ENCODE data around the gene UGDH. TPM values are rescaled to one million over a fixed set of nuclear protein-coding genes. Genes with fewer than 3 reads are reported as not detected.

UGDH gene
- total and polyA plus RNA-seq, 2 of the 8 experiments (the other 6 are each of a cell fraction or from before 2014, with no cell fraction given): 32.0 to 128 TPM

DNA sequence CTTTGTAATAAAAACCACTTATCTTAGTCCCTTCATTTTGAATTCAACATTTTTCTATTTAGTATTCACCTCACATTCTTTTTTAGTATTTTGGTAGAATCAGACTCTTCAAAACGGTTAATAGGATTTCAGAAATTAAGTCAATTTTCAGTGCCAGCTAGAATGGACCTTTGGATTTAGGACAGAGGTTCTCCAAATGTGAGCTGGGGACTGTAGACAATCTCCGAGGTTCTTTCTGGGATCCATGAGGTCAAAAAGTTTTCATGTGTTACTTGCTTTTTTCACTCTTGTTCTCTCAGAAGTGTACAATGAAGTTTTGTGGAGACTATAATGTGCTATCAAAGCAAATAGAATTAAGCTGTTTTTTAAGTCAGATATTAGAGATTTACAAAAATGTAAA lies 2.3 kb upstream of the UGDH start:
- H3K9me3 ChIP-seq (ENCODE audit: insufficient read depth in 2 of 2, low read depth in 1 of 2, low read length in 1 of 2): peaks cover 25 to 33% of the 10 kb centered on the region in 2 experiments
- no peaks in the 10 kb centered on the region for H3K79me1 ChIP-seq (ENCODE audit: low read depth, low read length)
- H3K9ac ChIP-seq (replicated peaks in 1 of 4; ENCODE audit: extremely low read depth in 1 of 4, low read depth in 3 of 4, low read length in 3 of 4): no peak overlapping the region
- no peak overlapping the region for H3K23ac ChIP-seq (ENCODE audit: insufficient read length)
- no peak for TF ChIP-seq CHD1 (IDR thresholded peaks at IDR 0.05; ENCODE audit: low read depth, low read length)
- TF ChIP-seq EGR1 (IDR thresholded peaks at IDR 0.05; ENCODE audit: borderline replicate concordance, low read depth, low read length): no peak
- TF ChIP-seq SIRT6 (IDR thresholded peaks at IDR 0.05; ENCODE audit: low read length): no peak
- TF ChIP-seq GABPA (IDR thresholded peaks at IDR 0.05; ENCODE audit: borderline replicate concordance, insufficient read depth, low read length): no peak
- no peak for TF ChIP-seq FOSL1 (IDR thresholded peaks at IDR 0.05; ENCODE audit: insufficient read depth, low read depth, low read length)
- no peak for TF ChIP-seq JUN (IDR thresholded peaks at IDR 0.05; ENCODE audit: low read depth, low read length)
- no peak for TF ChIP-seq KDM5A (IDR thresholded peaks at IDR 0.05; ENCODE audit: low read length)
- no peak for TF ChIP-seq POLR2A (IDR thresholded peaks at IDR 0.05; ENCODE audit: control extremely low read depth in 1 of 2, low read depth in 2 of 2, low read length in 2 of 2)
- no peak for TF ChIP-seq RAD21 (IDR thresholded peaks at IDR 0.05 in 1 of 2, conservative IDR thresholded peaks at IDR 0.05 in 1 of 2; ENCODE audit: low read depth in 2 of 2, low read length in 2 of 2)
- TF ChIP-seq RFX5 (IDR thresholded peaks at IDR 0.05; ENCODE audit: borderline replicate concordance, low read depth, low read length): no peak
- peaks cover 0 to 4% (median 0%) of the 10 kb centered on the region in 4 experiments; a peak in 2 of 7 replicates for H3K4me1 ChIP-seq (replicated peaks in 1 of 4; ENCODE audit: control insufficient read depth in 3 of 4, insufficient read depth in 4 of 4, low read length in 3 of 4)
- H3K56ac ChIP-seq (replicated peaks; ENCODE audit: insufficient read length, low read depth, low read length): no peak overlapping the region
- H3K27ac ChIP-seq (ENCODE audit: low read depth, low read length): no peak overlapping the region
- H3K79me2 ChIP-seq (ENCODE audit: control insufficient read depth in 1 of 2, insufficient read depth in 2 of 2, low read length in 2 of 2): peaks cover 9 to 43% of the 10 kb centered on the region in 2 experiments
- no peak overlapping the region for H2BK15ac ChIP-seq (ENCODE audit: low read length)
- H3K27me3 ChIP-seq (replicated peaks in 1 of 4; ENCODE audit: control insufficient read depth in 3 of 4, extremely low read depth in 1 of 4, insufficient read depth in 3 of 4, low read length in 3 of 4): no peaks in the 10 kb centered on the region
- no peak overlapping the region for H4K5ac ChIP-seq (ENCODE audit: insufficient read length, low read depth, low read length)
- H2BK20ac ChIP-seq (ENCODE audit: low read length): no peak overlapping the region
- no peak overlapping the region for H3K4me2 ChIP-seq (ENCODE audit: insufficient read depth in 1 of 2, low read depth in 2 of 2, low read length in 2 of 2)
- H4K20me1 ChIP-seq (replicated peaks in 1 of 2; ENCODE audit: control insufficient read depth in 1 of 2, insufficient read depth in 2 of 2, low read length in 2 of 2): no peaks in the 10 kb centered on the region
- no peak overlapping the region for H2BK5ac ChIP-seq (ENCODE audit: low read depth, low read length)
- no peak overlapping the region for H2AFZ ChIP-seq (ENCODE audit: low read length)
- H4K91ac ChIP-seq (replicated peaks; ENCODE audit: insufficient read length, low read length): no peak overlapping the region
- no peak overlapping the region for H2AK5ac ChIP-seq (ENCODE audit: low read depth, low read length)
- peak overlapping the region in 1 of 4 experiments; percentile 98; a peak in 1 of 8 replicates for H3K4me3 ChIP-seq (ENCODE audit: extremely low read depth in 1 of 4, insufficient read depth in 2 of 4, low read depth in 3 of 4, low read length in 4 of 4)
- no peak overlapping the region for H3K18ac ChIP-seq (ENCODE audit: extremely low read depth, low read length)
- H3K23me2 ChIP-seq (ENCODE audit: low read depth, low read length): 0 out of 2 replicates have a peak, but pooled peaks cover 4% of the 10 kb centered on the region
- ChIA-PET CTCF (ENCODE audit: partially characterized antibody) (no interaction called here), POLR2A (ENCODE audit: partially characterized antibody) (interaction anchor here (1.0 kb wide), 1 partner anchor 71 kb away, joined by 3 read pairs; the partner anchor contains the start of genes LIAS and RPL9)
- FAIRE-seq: no peak
- no peak overlapping the region for H2BK120ac ChIP-seq (replicated peaks; ENCODE audit: low read depth, low read length)
- no peak overlapping the region for H3K14ac ChIP-seq (ENCODE audit: insufficient read length)
- WGBS, 2 experiments (ENCODE audit: extremely low coverage in 1 of 2, insufficient coverage in 1 of 2, insufficient read length in 1 of 2, insufficient replicate concordance in 2 of 2, low coverage in 1 of 2, low lambda C conversion rate in 2 of 2, missing lambda C conversion rate in 1 of 2): 83% methylated on average over 2 of the region's 2 CpGs; no CpG with 5 or more reads in 1 of the 2 experiments
- no peak overlapping the region for H4K8ac ChIP-seq (ENCODE audit: extremely low read depth, insufficient read depth, low read length)
- no peak overlapping the region for H3K4ac ChIP-seq (replicated peaks; ENCODE audit: insufficient read length, low read depth, low read length)
- no peak overlapping the region for H2BK12ac ChIP-seq (ENCODE audit: low read depth, low read length)
- peaks cover 2 to 44% (median 21%) of the 10 kb centered on the region in 4 experiments; a peak in 5 of 8 replicates for H3K36me3 ChIP-seq (ENCODE audit: control insufficient read depth in 2 of 4, insufficient read depth in 4 of 4, low read length in 3 of 4)
- no peak for DNase-seq (ENCODE audit: low read depth in 1 of 2, low spot score in 2 of 2)

All from H1 (cell line).